Adrenal gland (tissue), 12 donors: ENCODE measurements around the gene CCNI. TPM values are rescaled to one million over a fixed set of nuclear protein-coding genes. Genes with fewer than 3 reads are reported as not detected.

Source experiments
- DNase-seq, 7 donors: peaks; one replicate each; pipeline ENCODE4 v3.0.0-alpha.2; 2019 to 2020
- H3K27ac ChIP-seq, 5 donors: fragments of 200-600 bp; sonication (generic) in 4 of 5; 1 replicate in 3 of 5; 2 replicates in 2 of 5; pipeline versions ENCODE4 v1.5.1 to v1.8.0; 2016 to 2020; ENCODE audit warnings: mild to moderate bottlenecking in 1 of 5
- H3K27me3 ChIP-seq: fragments of 200-600 bp; 2 replicates; pipeline ENCODE4 v1.8.0; 2021
- H3K36me3 ChIP-seq, 2 donors: fragments of 200-600 bp; replicated peaks in 1 of 2; 1 replicate in 1 of 2; 2 replicates in 1 of 2; pipeline versions ENCODE4 v1.5.1 to v1.8.0; 2018 to 2022
- H3K4me1 ChIP-seq, 2 donors: fragments of 200-600 bp; replicated peaks in 1 of 2; 1 replicate in 1 of 2; 2 replicates in 1 of 2; pipeline versions ENCODE4 v1.5.1 to v1.8.0; 2018 to 2021
- H3K4me3 ChIP-seq, 4 donors: fragments of 200-600 bp; sonication (generic) in 3 of 4; one replicate each; pipeline ENCODE4 v1.5.1; 2016 to 2018
- H3K9me3 ChIP-seq, 3 donors: fragments of 200-600 bp; sonication (generic) in 1 of 3; replicated peaks in 1 of 3; 1 replicate in 2 of 3; 2 replicates in 1 of 3; pipeline versions ENCODE4 v1.5.1 to v1.8.0; 2016 to 2021
- POLR2A ChIP-seq, 2 donors: fragments of 450-650 bp; IDR thresholded peaks; one replicate each; pipeline ENCODE4 v1.6.1; 2017; ENCODE audit warnings: antibody characterized with exemption in 2 of 2, mild to moderate bottlenecking in 2 of 2, moderate library complexity in 1 of 2
- WGBS, 4 donors: extraction: QIAGEN DNeasy Blood & Tissue Kit in 2 of 4; methylation state at CpG; one replicate each; pipeline versions ENCODE4 v1.1.5 to v1.1.7; 2013 to 2017; 5-methylcytosine and 5-hydroxymethylcytosine counted together
- intact Hi-C, 2 donors: fragments of 100-400 bp; cut with DNase I; formaldehyde crosslinking; loops; one replicate each; pipeline versions ENCODE4 v1.14.1 to v1.15.0; 2022 to 2023
- polyA plus RNA-seq, 3 donors: library from polyadenylated mRNA; stranded (reverse); fragments of 200-250 nt in 2 of 3; fragments of 350-450 nt in 1 of 3; fragmentation: Illumina TruSeq in 1 of 3; extraction: RNeasy Lipid Tissue Mini Kit (QIAGEN cat#74804) in 1 of 3; gene quantifications; one replicate each; pipeline ENCODE4 v1.2.3, GENCODE V29; 2013 to 2014
- total RNA-seq, 9 donors: library from RNA; depleted of rRNA in 4 of 9; stranded (reverse); fragments of >200 nt in 4 of 9; fragments of 120-200 nt in 1 of 9; fragmentation: NEBNext Ultra II Directional in 1 of 9; extraction: Animal tissue kit (Norgen Biotek cat#: 25700) in 1 of 9; gene quantifications; one replicate each; pipeline versions ENCODE4 v1.1.0 to v1.2.4, GENCODE V29; 2013 to 2023
- TF ChIP-seq, protein P1 (sequence below), 6 experiments: fragments of 450-650 bp in 4 of 6; fragments of 200-600 bp in 2 of 6; sonication (generic) in 1 of 6; IDR thresholded peaks; 1 replicate in 5 of 6; 2 replicates in 1 of 6; pipeline versions ENCODE4 v1.5.1 to v1.8.0; 2016 to 2021; ENCODE audit warnings: antibody characterized with exemption in 6 of 6, mild to moderate bottlenecking in 2 of 6, moderate library complexity in 1 of 6
- donor health status: healthy with polysubstance abuse.
- donor health status: Bipolar disorder and iron deficiency.
- donor health status: DM: yes; HTN: yes; CAD: no.
- donor health status: DM: no; HTN: no; CAD: no.
- donor health status: DM: no; HTN: no; CAD: no.
- donor health status: DM: yes; HTN: yes; CAD: no.

Gene CCNI
- total and polyA plus RNA-seq, 12 donors = 32.1 to 261 (median 155) TPM

DNA sequence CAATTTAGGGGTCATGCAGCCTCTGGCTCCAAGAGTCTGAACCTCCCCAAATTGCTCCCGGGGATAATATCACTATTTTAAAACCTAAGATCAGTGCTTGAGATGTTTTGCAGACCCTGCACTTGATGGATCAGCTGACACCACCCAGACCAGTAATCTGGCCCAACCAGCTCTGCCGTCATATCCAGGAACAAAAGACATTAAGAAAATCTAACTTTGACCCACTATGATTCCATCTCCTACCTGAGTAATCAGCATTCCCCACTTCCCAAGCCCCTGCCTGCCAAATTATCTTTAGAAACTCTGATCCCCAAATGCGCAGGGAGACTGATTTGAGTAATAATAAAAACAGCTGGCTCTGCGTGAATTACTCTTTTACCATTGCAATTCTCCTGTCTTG is 46.9 kb upstream of the CCNI start:
- no peak overlapping the region for H3K4me3 ChIP-seq
- DNase-seq = no peak
- H3K27ac ChIP-seq = no peak overlapping the region
- H3K9me3 ChIP-seq = no peaks in the 10 kb centered on the region
- intact Hi-C loops = no loop called here
- no peaks in the 10 kb centered on the region for H3K36me3 ChIP-seq
- TF ChIP-seq, protein P1, sequence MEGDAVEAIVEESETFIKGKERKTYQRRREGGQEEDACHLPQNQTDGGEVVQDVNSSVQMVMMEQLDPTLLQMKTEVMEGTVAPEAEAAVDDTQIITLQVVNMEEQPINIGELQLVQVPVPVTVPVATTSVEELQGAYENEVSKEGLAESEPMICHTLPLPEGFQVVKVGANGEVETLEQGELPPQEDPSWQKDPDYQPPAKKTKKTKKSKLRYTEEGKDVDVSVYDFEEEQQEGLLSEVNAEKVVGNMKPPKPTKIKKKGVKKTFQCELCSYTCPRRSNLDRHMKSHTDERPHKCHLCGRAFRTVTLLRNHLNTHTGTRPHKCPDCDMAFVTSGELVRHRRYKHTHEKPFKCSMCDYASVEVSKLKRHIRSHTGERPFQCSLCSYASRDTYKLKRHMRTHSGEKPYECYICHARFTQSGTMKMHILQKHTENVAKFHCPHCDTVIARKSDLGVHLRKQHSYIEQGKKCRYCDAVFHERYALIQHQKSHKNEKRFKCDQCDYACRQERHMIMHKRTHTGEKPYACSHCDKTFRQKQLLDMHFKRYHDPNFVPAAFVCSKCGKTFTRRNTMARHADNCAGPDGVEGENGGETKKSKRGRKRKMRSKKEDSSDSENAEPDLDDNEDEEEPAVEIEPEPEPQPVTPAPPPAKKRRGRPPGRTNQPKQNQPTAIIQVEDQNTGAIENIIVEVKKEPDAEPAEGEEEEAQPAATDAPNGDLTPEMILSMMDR (IDR thresholded peaks at IDR 0.05) = no peak
- TF ChIP-seq POLR2A (IDR thresholded peaks at IDR 0.05) = no peak
- H3K27me3 ChIP-seq = no peaks in the 10 kb centered on the region
- H3K4me1 ChIP-seq = no peaks in the 10 kb centered on the region
- WGBS, 4 donors = 77 to 88% (median 81%) methylated on average over 4 of the region's 4 CpGs

DNA sequence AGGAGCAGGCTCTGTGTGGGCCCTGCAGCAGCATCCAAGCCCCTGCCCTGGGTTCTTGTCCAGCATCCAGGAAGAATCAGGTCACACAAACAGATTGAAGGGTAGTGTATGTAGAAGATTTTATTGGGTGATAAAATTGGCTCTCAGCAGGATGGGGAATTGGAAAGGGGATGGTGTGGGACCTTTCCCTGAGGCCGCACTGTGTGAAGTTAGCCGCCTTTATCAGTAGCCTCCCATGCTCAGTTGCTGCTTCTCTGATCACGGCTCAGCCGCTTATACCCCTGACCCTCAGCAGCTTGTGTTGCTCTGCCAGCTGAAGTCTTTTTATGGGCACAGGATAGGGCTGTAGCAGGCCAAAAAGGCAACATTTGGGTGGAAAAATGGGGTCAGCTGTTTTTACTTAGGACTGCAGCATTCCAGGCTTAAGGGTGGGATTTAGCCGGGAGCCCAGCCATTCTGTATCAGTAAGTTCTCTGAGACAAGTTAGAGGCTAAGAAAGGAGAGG is 46.0 kb upstream of the CCNI start:
- intact Hi-C loops = no loop called here

DNA sequence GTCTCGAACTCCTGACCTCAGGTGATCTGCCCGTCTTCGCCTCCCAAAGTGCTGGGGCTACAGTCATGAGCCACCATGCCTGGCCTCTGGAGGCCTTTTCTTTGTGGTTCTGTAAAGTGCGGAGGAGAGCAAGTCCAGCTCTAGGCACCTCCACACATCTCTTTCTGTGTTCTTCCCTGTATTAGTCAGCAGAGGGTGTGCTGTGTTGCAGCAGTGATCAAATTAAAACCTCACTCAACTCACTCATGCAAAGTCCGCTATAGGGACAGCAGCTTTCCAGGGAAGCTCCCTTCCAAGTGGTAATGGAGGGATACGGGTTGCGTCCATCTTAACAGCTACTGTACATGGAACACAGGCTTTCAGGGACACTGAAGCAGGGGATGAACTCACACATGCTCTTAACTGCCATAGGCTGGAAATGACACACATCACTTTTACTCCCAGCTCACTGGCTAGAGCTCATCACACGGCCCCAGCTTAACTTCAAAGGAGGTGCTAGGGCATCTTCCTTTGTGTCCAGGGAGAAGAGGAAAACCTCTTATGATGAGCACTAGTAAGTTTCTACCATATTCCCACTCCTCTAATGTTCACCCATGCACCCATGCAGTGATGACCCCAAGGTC is 45.2 kb upstream of the CCNI start:
- no peak for DNase-seq
- H3K27me3 ChIP-seq = no peaks in the 10 kb centered on the region
- TF ChIP-seq, protein P1 (IDR thresholded peaks at IDR 0.05) = peak in 4 of 6 experiments; percentile 17 to 42 (median 27)
- no peak for TF ChIP-seq POLR2A (IDR thresholded peaks at IDR 0.05)
- no peaks in the 10 kb centered on the region for H3K4me1 ChIP-seq
- no peak overlapping the region for H3K27ac ChIP-seq
- no peaks in the 10 kb centered on the region for H3K9me3 ChIP-seq
- H3K4me3 ChIP-seq = no peak overlapping the region
- 83 to 88% (median 87%) methylated on average over 7 to 8 of the region's 8 CpGs for WGBS, 4 donors
- intact Hi-C loops = no loop called here
- H3K36me3 ChIP-seq = no peaks in the 10 kb centered on the region

More for the DNA sequence above, 46.0 kb upstream of the CCNI start:
- H3K4me1 ChIP-seq = no peaks in the 10 kb centered on the region
- H3K27ac ChIP-seq = no peak overlapping the region
- H3K36me3 ChIP-seq = no peaks in the 10 kb centered on the region
- no peak for DNase-seq
- H3K4me3 ChIP-seq = no peak overlapping the region
- H3K9me3 ChIP-seq = no peaks in the 10 kb centered on the region
- no peaks in the 10 kb centered on the region for H3K27me3 ChIP-seq
- TF ChIP-seq, protein P1 (IDR thresholded peaks at IDR 0.05) = no peak
- no peak for TF ChIP-seq POLR2A (IDR thresholded peaks at IDR 0.05)
- 91 to 95% (median 93%) methylated on average over 5 of the region's 5 CpGs for WGBS, 4 donors

DNA sequence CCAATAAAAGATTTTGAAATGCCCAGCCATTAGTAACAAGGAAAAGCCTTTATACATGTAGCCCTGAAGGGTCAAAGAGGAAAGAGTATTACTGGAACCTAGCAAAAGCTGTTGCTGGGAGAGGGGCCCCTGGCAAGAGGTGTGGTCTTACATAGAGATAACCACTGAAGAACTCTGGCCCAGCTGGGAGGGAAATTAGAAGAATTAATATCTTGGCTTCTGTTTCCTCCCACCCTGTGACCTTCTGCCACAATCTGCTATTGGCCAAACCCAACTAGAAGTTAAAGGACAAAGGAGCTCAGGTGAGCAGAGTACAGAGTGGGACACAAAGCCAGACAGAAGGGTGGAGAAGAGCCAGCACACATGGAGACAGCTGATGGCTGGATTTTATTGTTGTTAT is 41.9 kb upstream of the CCNI start:
- no peaks in the 10 kb centered on the region for H3K4me1 ChIP-seq
- H3K9me3 ChIP-seq = no peaks in the 10 kb centered on the region
- H3K27me3 ChIP-seq = no peaks in the 10 kb centered on the region
- no peak for DNase-seq
- TF ChIP-seq, protein P1 (IDR thresholded peaks at IDR 0.05) = no peak
- no peak for TF ChIP-seq POLR2A (IDR thresholded peaks at IDR 0.05)
- no peak overlapping the region for H3K4me3 ChIP-seq
- H3K36me3 ChIP-seq = no peaks in the 10 kb centered on the region
- no peak overlapping the region for H3K27ac ChIP-seq
- intact Hi-C loops = no loop called here
